K562 (cell line): Measurements from ENCODE around the gene RGS6. TPM values are rescaled to one million over a fixed set of nuclear protein-coding genes. Genes with fewer than 3 reads are reported as not detected.

Experiments
- ATAC-seq: fragments of 200-7000 bp; cut with Tn5 transposase; 3 replicates; pipeline ENCODE4 v1.9.1; 2020; ENCODE audit warnings: moderate library complexity
- BruUV-seq: library from RNA; stranded (reverse); fragments of 400-500 nt; replicated peaks from 2 replicates; lab custom pipeline; 2021; lab: Mats Ljungman, UMichigan
- CTCF ChIA-PET: fragments of 300-600 bp; formaldehyde crosslinking; extraction: SDS; loops from one replicate; lab custom pipeline; 2021; ENCODE audit warnings: low intra/inter-chr PET ratio; lab: Yijun Ruan, JAX
- POLR2A ChIA-PET: fragments of 300-600, 350-650 bp; sonication (Branson Sonifier 250); formaldehyde crosslinking; extraction: SDS; loops from one replicate; lab custom pipeline; 2021; ENCODE audit warnings: antibody characterized with exemption, inconsistent platforms; lab: Yijun Ruan, JAX
- DNase-seq, 4 experiments: peaks; one replicate each; pipeline versions ENCODE4 v3.0.0 to v3.0.0-alpha.2; 2011 to 2018; ENCODE audit warnings: low spot score in 3 of 4, mixed read lengths in 3 of 4; ENCODE audit errors: extremely low read depth in 1 of 4
- FAIRE-seq: peaks from 2 replicates; lab custom pipeline; 2011; peaks lifted over from hg19 to GRCh38; lab: Jason Lieb, UNC
- H2AFZ ChIP-seq: 2 replicates; pipeline ENCODE4 v1.6.0; 2011; ENCODE audit warnings: low read depth, low read length, control low read depth, inconsistent platforms
- H3K27ac ChIP-seq: fragments of 200-600 bp; 3 replicates; pipeline ENCODE4 v1.8.0; 2011; ENCODE audit warnings: low read depth, mild to moderate bottlenecking, control low read depth, inconsistent platforms, low read length, moderate library complexity, mixed read lengths; ENCODE audit errors: extremely low read depth
- H3K27me3 ChIP-seq, 2 experiments: fragments of 300-600 bp in 1 of 2; 2 replicates in 1 of 2; 3 replicates in 1 of 2; pipeline versions ENCODE4 v1.6.0 to v1.8.0; 2011; ENCODE audit warnings: inconsistent platforms in 2 of 2, low read length in 2 of 2, mild to moderate bottlenecking in 1 of 2, mixed read lengths in 1 of 2, moderate library complexity in 1 of 2; ENCODE audit not compliant: control insufficient read depth in 2 of 2, insufficient read depth in 2 of 2
- H3K36me3 ChIP-seq: fragments of 300-600 bp; 3 replicates; pipeline ENCODE4 v1.8.0; 2011; ENCODE audit warnings: mild to moderate bottlenecking, low read length, inconsistent platforms; ENCODE audit not compliant: control insufficient read depth, insufficient read depth
- H3K4me1 ChIP-seq, 2 experiments: fragments of 200-600 bp in 1 of 2; replicated peaks in 1 of 2; 2 replicates in 1 of 2; 3 replicates in 1 of 2; pipeline versions ENCODE4 v1.5.1 to v1.8.0; 2011; ENCODE audit warnings: inconsistent platforms in 2 of 2, low read length in 2 of 2, mild to moderate bottlenecking in 1 of 2, mixed read lengths in 1 of 2, moderate library complexity in 1 of 2; ENCODE audit not compliant: control insufficient read depth in 2 of 2, insufficient read depth in 2 of 2
- H3K4me2 ChIP-seq: 2 replicates; pipeline ENCODE4 v1.6.1; 2011; ENCODE audit warnings: low read length, control low read depth, inconsistent platforms, mixed read lengths; ENCODE audit not compliant: insufficient read depth
- H3K4me3 ChIP-seq: fragments of 200-600 bp; sonication (generic), shearing (Covaris generic); 2 replicates; pipeline ENCODE4 v1.5.1; 2016; ENCODE audit warnings: control low read depth, inconsistent platforms
- H3K79me2 ChIP-seq: fragments of 200-600 bp; 3 replicates; pipeline ENCODE4 v1.8.0; 2011; ENCODE audit warnings: low read length, inconsistent platforms; ENCODE audit not compliant: control insufficient read depth, insufficient read depth
- H3K9ac ChIP-seq, 2 experiments: 2 replicates each; pipeline versions ENCODE4 v1.6.0 to v1.6.1; 2011; ENCODE audit warnings: low read depth in 2 of 2, low read length in 2 of 2, control low read depth in 1 of 2, inconsistent platforms in 1 of 2, mild to moderate bottlenecking in 1 of 2, mixed read lengths in 1 of 2; ENCODE audit not compliant: insufficient read depth in 1 of 2
- H3K9me1 ChIP-seq: one replicate; pipeline ENCODE4 v1.6.0; 2011; ENCODE audit warnings: inconsistent platforms, mild to moderate bottlenecking, low read length, moderate library complexity; ENCODE audit not compliant: control insufficient read depth, insufficient read depth
- H3K9me3 ChIP-seq: replicated peaks from 2 replicates; pipeline ENCODE4 v1.5.1; 2011; ENCODE audit warnings: low read depth, low read length, inconsistent platforms; ENCODE audit not compliant: control insufficient read depth, insufficient read depth
- H4K20me1 ChIP-seq: replicated peaks from 2 replicates; pipeline ENCODE4 v1.6.1; 2011; ENCODE audit warnings: low read length, inconsistent platforms, mixed read lengths; ENCODE audit not compliant: control insufficient read depth, insufficient read depth
- CBX3 ChIP-seq, 2 experiments: IDR thresholded peaks; 1 replicate in 1 of 2; 2 replicates in 1 of 2; pipeline ENCODE4 v1.6.1; 2012; ENCODE audit warnings: inconsistent platforms in 2 of 2, low read length in 2 of 2, borderline replicate concordance in 1 of 2, control low read depth in 1 of 2
- DIDO1 ChIP-seq: fragments of 450-650 bp; IDR thresholded peaks from 2 replicates; pipeline ENCODE4 v1.6.1; 2016; ENCODE audit warnings: low read depth, missing biosample characterization, missing genetic modification characterization
- ELK1 ChIP-seq: sonication (generic); formaldehyde crosslinking; IDR thresholded peaks from 2 replicates; pipeline ENCODE4 v1.8.1; 2022; ENCODE audit warnings: missing genetic modification reagents
- EWSR1 ChIP-seq: fragments of 450-650 bp; IDR thresholded peaks from 2 replicates; pipeline ENCODE4 v1.6.1; 2018; ENCODE audit warnings: borderline replicate concordance, mild to moderate bottlenecking, low read depth, moderate library complexity; ENCODE audit not compliant: partially characterized antibody
- FOXJ3 ChIP-seq: sonication (generic); formaldehyde crosslinking; IDR thresholded peaks from 2 replicates; pipeline ENCODE4 v1.4.0; 2020; ENCODE audit warnings: mild to moderate bottlenecking, missing genetic modification reagents
- HIVEP1 ChIP-seq: fragments of 250-450 bp; sonication (Bioruptor Pico); IDR thresholded peaks from 2 replicates; pipeline ENCODE4 v1.4.0; 2020; ENCODE audit warnings: mild to moderate bottlenecking
- HNRNPL ChIP-seq: fragments of 200-400 bp; formaldehyde crosslinking; IDR thresholded peaks from 2 replicates; pipeline ENCODE4 v1.6.1; 2017; ENCODE audit warnings: low read depth, mild to moderate bottlenecking, low read length
- IFI16 ChIP-seq: fragments of 250-450 bp; sonication (Bioruptor Pico); IDR thresholded peaks from 2 replicates; pipeline ENCODE4 v2.1.2; 2022; ENCODE audit warnings: mild to moderate bottlenecking, inconsistent platforms
- PRDM10 ChIP-seq: fragments of 450-650 bp; IDR thresholded peaks from 2 replicates; pipeline ENCODE4 v1.6.1; 2018; ENCODE audit not compliant: partially characterized antibody
- RBBP5 ChIP-seq: fragments of 200-600 bp; sonication (generic); IDR thresholded peaks from 2 replicates; pipeline ENCODE4 v1.6.1; 2012; ENCODE audit warnings: borderline replicate concordance, mild to moderate bottlenecking, low read length, control low read depth, inconsistent platforms; ENCODE audit not compliant: insufficient read depth, poor library complexity, severe bottlenecking
- TCF15 ChIP-seq: fragments of 250-450 bp; sonication (Bioruptor Pico); IDR thresholded peaks from 2 replicates; pipeline ENCODE4 v1.8.0; 2022; ENCODE audit warnings: moderate library complexity, mild to moderate bottlenecking, inconsistent platforms
- XRCC5 ChIP-seq: fragments of 200-400 bp; formaldehyde crosslinking; IDR thresholded peaks from 2 replicates; pipeline ENCODE4 v1.6.1; 2017; ENCODE audit warnings: low read depth, mild to moderate bottlenecking, low read length
- ZFP1 ChIP-seq: fragments of 450-650 bp; formaldehyde crosslinking; IDR thresholded peaks from 2 replicates; pipeline ENCODE4 v1.4.0; 2020; ENCODE audit warnings: mild to moderate bottlenecking, mixed read lengths
- ZNF561 ChIP-seq: fragments of 450-650 bp; formaldehyde crosslinking; conservative IDR thresholded peaks from 2 replicates; pipeline ENCODE4 v1.4.0; 2020; ENCODE audit warnings: mild to moderate bottlenecking, moderate library complexity
- ZNF717 ChIP-seq: fragments of 250-450 bp; sonication (Bioruptor Pico); IDR thresholded peaks from 2 replicates; pipeline ENCODE4 v1.5.0; 2021
- WGBS: fragments of 100-300 bp; shearing (Covaris generic); methylation state at CpG from one replicate; pipeline ENCODE4 v1.1.6; 2016; ENCODE audit warnings: low coverage, mixed read lengths; ENCODE audit not compliant: insufficient coverage; ENCODE audit errors: missing lambda C conversion rate; 5-methylcytosine and 5-hydroxymethylcytosine counted together
- in situ Hi-C: fragments of 300-500 bp; cut with MboI; formaldehyde crosslinking; loops from 4 replicates; pipeline ENCODE4 v1.15.0; 2018; ENCODE audit warnings: inconsistent platforms, mixed read lengths
- intact Hi-C: fragments of 100-400 bp; cut with micrococcal nuclease; formaldehyde crosslinking; loops from 2 replicates; pipeline ENCODE4 v1.14.2; 2022
- polyA plus RNA-seq, 8 experiments: library from polyadenylated mRNA; depleted of rRNA in 4 of 8; stranded (reverse) in 5 of 8; unstranded in 3 of 8; fragments of >200 nt; fragmentation: Nextera tagmentation in 2 of 8; fragmentation: Illumina TruSeq in 1 of 8; extraction: Ambion mirVana in 2 of 8; extraction: Trizol in 1 of 8; gene quantifications; 2 replicates each; pipeline versions ENCODE4 v1.2.1 to v1.2.3, GENCODE V29; 2011 to 2014; ENCODE audit warnings: inconsistent platforms in 1 of 8, missing spikeins in 1 of 8
- total RNA-seq, 7 experiments: library from RNA; depleted of rRNA in 6 of 7; stranded (reverse); fragments of >200 nt in 6 of 7; fragmentation: Illumina TruSeq in 2 of 7; extraction: Trizol in 2 of 7; gene quantifications; 2 replicates each; pipeline versions ENCODE4 v1.2.1 to v1.2.3, GENCODE V29; 2011 to 2021; ENCODE audit warnings: low replicate concordance in 1 of 7

RGS6 gene
- total and polyA plus RNA-seq, 9 of the 15 experiments (the other 6 are each of a cell fraction or from before 2014, with no cell fraction given) = not detected

GRCh38 chr14:71956920-71957563, 24.8 kb downstream of the RGS6 start (continued):
- no peak for TF ChIP-seq ZNF561 (CRISPR knock-in tag)
- no peak for TF ChIP-seq TCF15
- TF ChIP-seq ZNF717 = no peak
- TF ChIP-seq XRCC5 = no peak
- no peak for TF ChIP-seq HNRNPL
- no peak for TF ChIP-seq ZFP1 (CRISPR knock-in tag)
- no peak for TF ChIP-seq IFI16 (CRISPR knock-in tag)

GRCh38 chr14:71959055-71959454, 26.8 kb downstream of the RGS6 start:
- WGBS = 0% methylated on average over 4 of the region's 5 CpGs
- Histone ChIP-seq H3K9me1 (no peaks in the 10 kb centered on the region), H3K4me2 (no peak overlapping the region), H4K20me1 (no peaks in the 10 kb centered on the region), H3K4me1 (no peaks in the 10 kb centered on the region), H3K27ac (no peak overlapping the region), H2AFZ (no peak overlapping the region), H3K27me3 (no peaks in the 10 kb centered on the region), H3K79me2 (no peaks in the 10 kb centered on the region), H3K9me3 (no peaks in the 10 kb centered on the region), H3K4me3 (no peak overlapping the region), H3K9ac (no peak overlapping the region), H3K36me3 (no peaks in the 10 kb centered on the region)
- intact Hi-C loops (no loop called here), in situ Hi-C loops (no loop called here)
- ATAC-seq = no peak
- no peak for FAIRE-seq
- CTCF ChIA-PET = no interaction called here
- no peak for DNase-seq
- POLR2A ChIA-PET = no interaction called here
- no TSS peak for BruUV-seq
- no peak for TF ChIP-seq PRDM10
- TF ChIP-seq FOXJ3 (CRISPR knock-in tag) = no peak
- TF ChIP-seq ELK1 = no peak
- no peak for TF ChIP-seq RBBP5
- TF ChIP-seq HIVEP1 (CRISPR knock-in tag) = no peak
- no peak for TF ChIP-seq DIDO1 (tag)
- no peak for TF ChIP-seq CBX3 (IDR thresholded peaks at IDR 0.05; ENCODE audit: borderline replicate concordance in 1 of 2, low read length in 2 of 2)
- TF ChIP-seq EWSR1 = no peak
